HK-2 (cell line): Measurements from ENCODE around the gene CLSTN2.

Source experiments
- DNase-seq: peaks from one replicate; pipeline ENCODE4 v3.0.0-alpha.2; 2018; ENCODE audit not compliant: unreplicated experiment

CLSTN2 gene

GRCh38 chr3:140449413-140450256 is 514.6 kb downstream of the CLSTN2 start:
- no peak for DNase-seq

DNA sequence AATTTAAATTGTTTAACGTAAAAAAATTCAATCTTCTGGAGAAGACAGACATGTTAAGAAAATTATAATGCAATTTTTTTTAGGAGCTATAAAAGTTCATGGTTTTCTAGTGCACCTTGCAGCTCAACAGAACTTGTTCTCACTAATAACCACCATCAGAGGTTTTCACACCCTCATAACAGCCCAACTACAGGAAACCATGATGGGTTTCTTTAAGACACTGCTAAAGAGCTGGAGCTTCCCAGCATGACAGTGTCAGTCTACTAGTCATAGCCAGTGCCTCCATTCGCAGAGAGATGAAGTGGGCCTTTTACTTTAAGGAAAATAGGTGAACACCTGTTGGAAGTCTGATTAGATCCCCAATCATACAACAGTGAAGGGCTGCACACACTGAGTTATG is 518.8 kb downstream of the CLSTN2 start:
- DNase-seq = no peak

DNA sequence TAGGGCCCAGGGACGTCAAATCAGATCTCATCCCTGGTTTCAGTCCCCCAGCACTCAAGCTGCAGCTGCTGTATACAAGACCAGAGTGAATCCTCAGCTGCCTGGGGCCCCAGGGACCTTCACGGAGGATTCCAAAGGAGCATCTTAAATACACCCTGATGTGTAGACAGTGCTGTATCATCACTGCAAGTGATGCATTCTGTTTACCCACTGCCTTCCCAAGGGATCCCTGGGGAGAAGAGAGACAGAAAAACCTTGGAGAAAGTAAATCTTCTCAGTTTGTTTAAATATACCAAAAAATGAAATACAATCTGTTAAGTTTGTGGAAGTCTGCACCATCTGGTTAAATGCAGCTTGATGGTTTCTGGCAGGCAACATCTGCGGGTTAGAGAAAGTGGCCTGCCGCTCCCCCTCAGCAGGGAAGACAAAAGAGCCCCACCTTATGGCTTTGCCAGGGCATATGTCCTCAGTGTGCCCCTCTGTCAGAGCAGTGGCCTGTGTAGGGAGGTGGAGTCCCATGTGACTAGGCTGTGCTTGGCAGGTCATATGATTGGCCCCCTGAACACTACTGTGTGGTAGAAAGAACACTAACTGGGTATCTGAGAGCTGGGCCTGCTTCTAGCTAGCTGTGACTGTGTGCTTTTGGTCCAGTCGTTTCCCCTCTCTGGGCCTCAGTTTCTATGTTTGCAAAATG is 520.7 kb downstream of the CLSTN2 start:
- DNase-seq = no peak

DNA sequence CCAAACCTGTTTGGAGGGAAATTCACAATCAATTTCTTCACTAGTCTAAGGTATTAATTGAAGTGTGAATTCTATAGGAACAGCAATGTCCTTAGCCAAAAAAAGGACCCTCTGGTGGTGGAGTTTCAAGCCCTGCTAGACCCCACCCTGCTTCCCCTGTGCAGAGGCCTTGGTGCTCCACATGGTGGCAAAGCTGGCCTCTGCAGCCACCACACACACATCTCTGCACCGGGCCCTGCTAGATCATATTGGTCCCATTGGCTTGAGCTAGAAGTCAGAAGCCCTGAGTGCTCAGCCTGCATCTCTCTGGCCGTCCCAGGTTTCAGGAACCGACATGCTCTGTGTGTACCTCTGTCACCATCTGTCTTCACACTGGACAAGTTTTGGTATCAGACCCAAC is 522.0 kb downstream of the CLSTN2 start:
- no peak for DNase-seq

- DNase-seq = no peak
These were observed 524.5 kb downstream of the CLSTN2 start for GRCh38 chr3:140459462-140459861.

DNA sequence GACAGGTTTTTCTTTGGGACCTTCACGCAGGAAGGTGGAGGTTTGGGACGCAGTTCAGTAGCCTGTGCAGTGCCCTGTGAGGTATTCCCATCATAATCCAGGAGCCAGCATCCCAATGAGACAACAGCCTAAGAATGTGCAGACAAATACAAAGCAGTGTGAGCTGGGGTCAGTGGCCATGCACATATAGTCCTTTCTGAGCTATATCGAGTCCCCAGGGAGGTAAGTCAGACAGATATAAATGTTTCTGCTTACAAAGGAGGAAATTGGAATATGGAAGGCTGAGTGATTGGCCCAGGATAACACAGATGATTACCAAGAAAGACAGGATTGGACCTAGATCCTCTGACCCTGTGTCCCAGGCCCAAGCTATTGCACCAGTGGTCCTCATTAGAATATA is 526.3 kb downstream of the CLSTN2 start:
- DNase-seq = no peak

DNA sequence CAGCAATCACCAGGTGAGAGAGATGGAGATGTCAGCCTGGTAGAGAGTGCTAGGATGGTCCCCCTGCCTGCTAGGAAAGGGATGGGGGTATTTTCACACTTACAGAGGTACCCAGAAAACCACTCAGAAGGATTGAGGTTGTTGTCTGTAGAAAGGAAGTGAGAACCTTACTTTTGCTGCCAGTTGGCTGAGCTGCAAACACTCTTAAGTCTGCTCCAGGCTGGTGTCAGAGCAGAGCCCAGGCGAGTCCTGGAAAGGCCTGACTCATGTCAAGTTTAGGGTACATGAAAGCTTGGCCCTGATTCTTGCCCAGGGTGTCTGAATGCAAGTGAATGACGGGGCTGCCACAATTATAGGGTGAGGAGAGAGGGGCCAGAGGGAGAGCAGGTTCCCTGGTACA is 528.4 kb downstream of the CLSTN2 start:
- DNase-seq = no peak

DNA sequence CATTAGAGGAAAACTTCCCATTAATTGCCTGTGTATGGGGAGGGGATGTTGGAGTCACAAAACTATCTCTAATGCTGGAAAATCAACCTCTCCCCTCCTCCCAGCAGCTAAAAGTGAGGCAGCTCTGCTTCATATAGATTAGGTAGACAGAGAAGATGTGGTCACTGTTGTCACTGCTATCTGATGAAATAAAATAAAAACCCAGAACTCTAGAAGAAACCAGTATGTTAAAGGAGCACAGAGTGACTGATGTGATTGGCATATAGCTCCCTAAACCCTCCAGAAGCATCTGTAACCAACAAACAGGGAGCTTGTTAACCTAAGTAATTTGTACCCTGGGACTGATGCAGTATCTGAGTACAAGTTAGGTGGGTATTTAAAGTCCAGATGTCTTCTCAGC is 531.0 kb downstream of the CLSTN2 start:
- no peak for DNase-seq

- no peak for DNase-seq
These were observed 531.5 kb downstream of the CLSTN2 start for GRCh38 chr3:140466535-140466934.

- DNase-seq = peak; percentile 49
These were observed 532.2 kb downstream of the CLSTN2 start for GRCh38 chr3:140467104-140467577.

DNA sequence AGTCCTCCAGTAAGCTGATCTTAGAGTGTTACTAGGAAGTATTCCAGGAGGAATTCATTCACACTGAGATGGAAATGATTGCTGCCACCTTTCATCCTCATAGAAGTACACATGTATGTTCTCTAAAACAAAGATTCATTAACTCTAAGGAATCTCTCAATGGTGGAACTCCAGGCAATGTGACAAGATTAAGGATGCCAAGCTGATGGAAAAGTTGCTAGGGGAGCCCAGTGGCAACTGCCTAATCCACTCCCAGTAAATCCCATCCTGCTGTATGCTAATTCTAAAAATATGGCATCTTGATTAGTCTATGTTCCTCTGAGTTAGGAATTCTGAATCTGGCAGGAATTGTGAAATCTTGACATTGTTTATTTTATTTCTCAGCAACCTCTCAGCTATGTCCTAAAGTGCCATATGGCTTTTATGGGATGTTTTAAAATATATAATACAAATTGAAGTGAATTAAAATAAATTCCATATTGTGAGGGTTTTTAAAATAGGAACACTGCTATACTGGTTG is 532.9 kb downstream of the CLSTN2 start:
- DNase-seq = no peak

- no peak for DNase-seq
These were observed 533.4 kb downstream of the CLSTN2 start for GRCh38 chr3:140468407-140468806.

- DNase-seq = peak; percentile 10
These were observed 534.5 kb downstream of the CLSTN2 start for GRCh38 chr3:140469491-140469890.

GRCh38 chr3:140470211-140470610 is 535.2 kb downstream of the CLSTN2 start:
- no peak for DNase-seq

- no peak for DNase-seq
These were observed 536.0 kb downstream of the CLSTN2 start for GRCh38 chr3:140470962-140471361.

GRCh38 chr3:140472306-140473020 is 537.5 kb downstream of the CLSTN2 start:
- DNase-seq = no peak

- DNase-seq = no peak
These were observed 552.6 kb downstream of the CLSTN2 start for GRCh38 chr3:140487566-140487965.

GRCh38 chr3:140493271-140493670 is 558.3 kb downstream of the CLSTN2 start:
- DNase-seq = no peak

GRCh38 chr3:140494970-140495369 is 560.0 kb downstream of the CLSTN2 start:
- DNase-seq = no peak

GRCh38 chr3:140497331-140497730 is 562.3 kb downstream of the CLSTN2 start:
- DNase-seq = no peak

DNA sequence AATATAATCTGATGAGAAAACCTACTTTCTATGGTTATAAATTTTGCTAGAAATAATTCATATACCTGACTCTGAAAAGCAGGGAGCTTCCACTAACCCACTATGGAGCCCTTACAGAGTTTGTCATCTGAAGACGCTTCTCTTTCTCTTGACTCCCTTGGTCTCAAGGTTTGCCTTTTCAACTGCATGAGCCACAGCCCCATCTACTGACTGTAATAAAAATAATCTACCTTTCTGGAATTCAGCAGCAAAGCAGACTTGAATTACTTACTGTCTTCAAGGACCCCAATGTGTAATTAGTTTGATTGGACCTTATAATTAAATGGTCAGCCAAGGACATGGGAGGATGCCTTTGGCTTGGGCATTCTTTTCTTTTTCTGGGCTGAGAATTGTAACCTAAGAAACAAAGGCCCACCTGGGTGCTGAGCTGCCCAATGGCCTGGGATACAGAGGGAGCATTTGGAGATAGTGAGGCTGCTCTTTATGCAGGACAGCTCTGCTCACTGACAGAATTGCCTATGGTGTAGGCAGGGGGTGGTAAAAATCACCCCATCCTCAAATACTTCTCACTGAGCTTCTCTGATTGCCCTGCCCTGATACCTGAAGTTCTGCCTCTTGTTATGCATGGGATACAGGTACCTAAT is 564.3 kb downstream of the CLSTN2 start:
- no peak for DNase-seq

DNA sequence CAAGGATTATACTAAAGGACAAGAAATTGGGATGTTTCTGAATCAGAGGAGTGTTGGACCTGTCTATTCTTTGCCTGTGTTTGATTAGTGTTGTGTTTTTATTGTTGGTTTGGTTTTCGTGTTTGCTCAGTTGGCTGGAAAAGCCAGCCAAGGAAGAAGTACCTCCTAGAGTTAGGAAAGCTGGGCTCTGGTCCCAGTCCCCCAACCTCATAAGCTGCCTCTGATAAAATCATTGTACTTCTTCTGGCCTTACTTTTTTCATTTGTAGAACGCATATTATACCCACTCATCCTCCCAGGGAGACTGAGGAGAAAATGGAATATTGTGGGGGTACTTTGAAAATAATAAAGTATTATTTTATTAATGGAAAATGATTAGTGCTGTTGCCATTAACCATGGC is 565.5 kb downstream of the CLSTN2 start:
- no peak for DNase-seq
